IPS-NIHi7 (cell line): ENCODE results near the gene CXCR3.
A peak's percentile ranks its signal among the peaks of the same experiment; 100 is the strongest.
"Not testable (repeated sequence)": the region's sequence is repeated elsewhere in the genome, so short reads cannot be mapped to it uniquely, and the experiment has no call there.

Experiments
- DNase-seq: peaks from one replicate; pipeline ENCODE4 v3.0.0; 2012; ENCODE audit warnings: mixed read lengths; ENCODE audit errors: extremely low spot score

CXCR3 gene

DNA sequence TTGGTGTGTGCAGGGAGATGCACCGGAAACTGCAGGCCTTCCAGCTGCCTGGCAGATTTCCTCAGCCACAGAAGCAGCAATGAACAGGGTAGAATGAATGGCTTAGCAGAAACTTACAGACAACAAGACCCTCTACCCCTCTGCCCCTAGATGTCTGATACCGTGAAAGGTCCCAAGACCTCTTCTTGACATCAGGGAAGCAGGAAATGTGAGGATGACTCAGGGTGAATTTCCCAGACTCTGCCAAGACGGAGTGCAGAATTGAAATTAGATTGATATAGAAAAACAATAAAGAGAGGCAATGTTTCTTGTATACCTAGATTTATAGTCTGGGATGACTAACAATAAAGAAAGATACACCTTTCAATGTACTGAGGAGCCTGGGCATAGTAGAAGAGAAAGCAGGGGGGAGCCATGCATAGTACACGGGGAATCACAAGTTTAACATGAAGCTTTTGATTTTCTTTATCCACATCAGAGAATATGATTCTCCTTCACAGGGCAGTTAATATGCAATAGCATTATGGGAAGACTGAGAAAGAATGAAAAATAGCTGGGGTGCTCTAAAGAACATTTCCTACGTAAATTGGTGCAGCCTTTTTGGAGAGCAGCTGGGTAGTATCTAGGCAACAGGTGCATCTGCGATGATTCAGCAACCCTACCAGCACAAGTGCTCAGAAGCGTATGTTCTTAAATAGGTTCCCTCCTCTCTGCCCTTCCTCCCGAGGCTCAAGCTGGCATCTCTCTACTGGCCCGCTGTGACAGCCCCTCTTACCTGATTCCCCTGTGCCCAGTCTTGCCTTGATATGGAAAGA, 18.3 kb upstream of the CXCR3 start:
- no peak for DNase-seq

DNA sequence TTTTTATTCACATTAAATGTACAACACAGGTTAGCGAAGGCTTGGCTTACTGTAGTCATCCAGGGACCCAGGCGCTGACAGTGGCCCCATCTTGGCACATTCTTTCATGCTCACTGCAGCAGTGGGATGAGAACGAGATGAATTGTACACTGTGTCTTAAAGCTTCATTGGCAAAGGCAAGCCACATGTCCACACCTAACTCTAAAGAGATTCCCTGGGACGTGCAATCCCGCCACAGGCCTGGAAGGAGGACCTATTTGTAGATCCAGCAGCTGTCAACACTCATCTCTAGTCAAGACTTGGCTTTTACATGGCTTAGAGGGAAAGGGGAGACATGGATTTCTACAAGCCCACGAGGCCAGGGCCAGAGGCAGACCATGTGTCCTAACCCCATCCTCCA, 16.1 kb upstream of the CXCR3 start:
- DNase-seq: no peak

DNA sequence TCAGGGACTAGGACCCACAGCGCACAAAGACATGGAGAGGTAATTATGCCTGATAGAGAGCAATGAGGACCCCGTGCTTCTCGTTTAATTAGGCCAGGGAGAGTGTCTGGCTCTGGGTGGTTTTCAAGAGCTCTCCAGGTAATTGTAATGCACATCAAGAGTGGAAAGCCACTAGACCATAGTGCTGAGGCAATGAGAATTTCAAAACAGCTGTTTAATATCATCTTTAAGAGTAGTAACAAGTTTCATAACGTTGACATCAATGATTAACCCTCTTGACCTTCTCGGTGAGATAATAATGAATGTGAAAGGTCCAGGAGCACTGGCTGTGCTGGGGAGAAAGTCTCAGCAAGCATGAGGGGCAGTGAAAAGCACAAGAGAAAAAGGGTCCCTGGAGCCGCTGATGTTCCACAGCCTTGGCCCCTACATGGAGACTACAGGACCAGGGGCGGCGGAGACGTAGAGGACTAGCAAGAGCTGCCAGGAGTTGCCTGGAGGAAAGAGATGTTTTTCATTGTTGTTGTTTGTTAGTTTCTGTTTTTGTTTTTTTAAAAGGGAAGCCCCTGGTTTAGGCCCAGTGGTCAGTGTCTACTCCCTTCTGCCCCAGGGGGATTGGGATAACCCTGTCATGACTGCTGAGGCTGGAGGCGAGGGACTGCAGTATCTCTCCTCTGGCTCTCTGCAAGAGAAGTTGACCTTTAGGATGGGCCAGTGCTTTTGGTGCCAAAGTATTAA, 14.8 kb upstream of the CXCR3 start:
- no peak for DNase-seq

DNA sequence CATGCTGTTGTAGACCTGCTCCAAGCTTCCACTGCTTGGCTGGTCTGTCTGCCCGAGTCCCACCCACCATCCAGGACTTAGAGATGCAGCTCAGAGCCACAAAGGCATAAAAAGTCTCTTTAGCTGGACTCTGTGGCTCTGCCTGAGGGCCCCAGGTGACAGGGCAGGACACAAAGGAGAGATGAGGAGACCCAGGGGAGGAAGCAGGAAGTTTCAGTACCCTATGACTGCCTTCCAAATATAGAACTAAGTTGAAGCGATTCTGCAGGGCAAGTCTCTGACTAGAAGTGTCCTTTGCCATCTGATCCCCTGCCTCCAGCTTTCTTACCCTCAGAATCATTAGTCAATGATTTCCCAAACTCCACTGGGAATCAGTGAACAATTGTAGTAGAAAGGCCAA, 11.2 kb upstream of the CXCR3 start:
- no peak for DNase-seq

DNA sequence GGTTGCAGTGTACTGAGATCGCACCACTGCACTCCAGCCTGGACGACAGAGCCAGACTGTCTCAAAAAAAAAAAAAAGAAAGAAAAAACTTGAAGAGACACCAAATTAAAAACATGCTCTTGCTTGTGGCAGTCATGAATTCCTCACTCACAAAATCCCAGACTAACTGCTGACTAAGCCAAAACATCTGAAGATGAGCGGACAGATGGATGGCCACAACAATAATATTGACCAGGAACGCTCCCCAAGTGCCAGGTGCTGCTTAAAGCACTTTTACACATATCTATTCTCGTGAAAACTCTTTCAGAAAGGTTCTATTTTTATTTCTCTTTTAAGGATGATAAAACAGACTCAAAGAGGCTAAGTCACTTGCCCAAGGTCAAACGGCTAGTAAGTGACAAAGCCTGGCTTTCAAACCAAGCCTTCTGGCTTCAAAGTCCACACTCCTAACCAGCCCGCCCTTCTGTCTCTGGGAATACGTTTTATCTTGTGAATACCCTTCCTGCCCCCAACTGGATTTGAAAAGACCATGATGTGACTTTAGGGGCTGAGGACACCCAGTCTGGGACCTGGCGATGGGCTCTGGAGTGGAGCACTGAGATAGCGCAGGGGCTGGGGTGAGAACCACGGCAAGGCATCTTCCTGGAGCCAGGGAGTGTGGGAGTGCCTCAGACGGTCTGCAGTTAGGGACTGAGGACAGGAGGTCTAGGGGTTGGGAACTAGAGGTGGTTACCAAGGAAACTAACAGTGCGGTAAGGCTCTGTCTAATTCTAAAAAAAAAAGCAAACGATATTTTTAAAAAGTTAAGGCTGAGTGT, 9.5 kb upstream of the CXCR3 start:
- DNase-seq: no peak

DNA sequence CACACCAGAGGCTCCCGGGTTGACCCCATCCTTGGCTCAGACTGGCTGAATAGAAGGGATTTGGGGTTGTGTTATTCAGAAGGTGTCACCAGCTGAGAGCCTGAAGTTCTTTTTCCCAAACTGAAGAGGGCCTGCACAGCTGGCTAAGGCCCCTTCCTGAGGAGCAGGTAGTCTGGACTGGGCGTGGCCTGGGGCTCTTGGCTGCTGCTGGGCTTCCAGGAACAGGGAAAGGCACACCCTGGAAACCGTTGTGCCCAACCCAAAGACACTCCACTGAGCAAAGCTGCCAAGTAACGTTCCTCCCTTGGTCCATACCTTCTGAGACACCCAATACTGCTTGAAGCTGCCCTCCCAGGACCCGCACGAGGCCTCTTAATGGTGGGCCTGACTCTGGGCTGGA, 8.3 kb upstream of the CXCR3 start:
- no peak for DNase-seq

DNA sequence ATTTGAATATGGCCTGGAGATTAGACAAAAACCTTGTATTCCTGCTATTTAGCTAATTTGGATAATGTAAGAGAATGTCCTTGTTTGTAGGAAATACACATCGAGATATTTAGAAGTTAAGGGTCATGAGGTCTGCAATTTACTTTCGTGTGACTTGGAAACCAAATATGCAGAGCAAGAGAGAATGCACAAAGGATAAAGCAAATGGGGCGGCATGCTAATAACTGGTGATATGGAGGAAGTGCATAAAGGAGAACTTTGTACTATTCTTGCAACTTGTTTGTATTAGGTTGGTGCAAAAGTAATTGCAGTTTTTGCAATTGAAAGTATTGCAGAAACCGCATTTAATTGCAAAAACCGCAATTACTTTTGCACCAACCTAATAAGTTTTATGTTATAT, 7.2 kb upstream of the CXCR3 start:
- DNase-seq: no peak

DNA sequence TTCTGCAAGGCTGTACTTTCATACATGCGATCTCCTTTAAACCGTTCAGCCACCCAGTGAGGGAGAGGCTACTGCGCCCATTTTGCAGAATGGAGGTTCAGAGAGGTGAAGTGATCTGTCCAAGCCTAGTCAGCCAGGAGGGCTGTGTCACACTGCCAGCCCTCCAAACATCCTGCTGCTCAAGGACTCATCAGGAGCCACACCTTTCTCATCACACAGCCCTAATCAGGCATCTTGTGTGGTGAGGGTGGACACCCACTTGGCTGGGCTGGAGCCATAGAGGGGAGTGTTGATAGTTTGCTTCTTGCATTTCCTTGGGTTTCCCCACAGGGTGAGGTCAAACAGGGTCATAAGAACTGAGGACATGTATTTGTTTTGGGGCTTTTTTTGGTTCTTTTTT, 5.4 kb upstream of the CXCR3 start:
- no peak for DNase-seq

DNA sequence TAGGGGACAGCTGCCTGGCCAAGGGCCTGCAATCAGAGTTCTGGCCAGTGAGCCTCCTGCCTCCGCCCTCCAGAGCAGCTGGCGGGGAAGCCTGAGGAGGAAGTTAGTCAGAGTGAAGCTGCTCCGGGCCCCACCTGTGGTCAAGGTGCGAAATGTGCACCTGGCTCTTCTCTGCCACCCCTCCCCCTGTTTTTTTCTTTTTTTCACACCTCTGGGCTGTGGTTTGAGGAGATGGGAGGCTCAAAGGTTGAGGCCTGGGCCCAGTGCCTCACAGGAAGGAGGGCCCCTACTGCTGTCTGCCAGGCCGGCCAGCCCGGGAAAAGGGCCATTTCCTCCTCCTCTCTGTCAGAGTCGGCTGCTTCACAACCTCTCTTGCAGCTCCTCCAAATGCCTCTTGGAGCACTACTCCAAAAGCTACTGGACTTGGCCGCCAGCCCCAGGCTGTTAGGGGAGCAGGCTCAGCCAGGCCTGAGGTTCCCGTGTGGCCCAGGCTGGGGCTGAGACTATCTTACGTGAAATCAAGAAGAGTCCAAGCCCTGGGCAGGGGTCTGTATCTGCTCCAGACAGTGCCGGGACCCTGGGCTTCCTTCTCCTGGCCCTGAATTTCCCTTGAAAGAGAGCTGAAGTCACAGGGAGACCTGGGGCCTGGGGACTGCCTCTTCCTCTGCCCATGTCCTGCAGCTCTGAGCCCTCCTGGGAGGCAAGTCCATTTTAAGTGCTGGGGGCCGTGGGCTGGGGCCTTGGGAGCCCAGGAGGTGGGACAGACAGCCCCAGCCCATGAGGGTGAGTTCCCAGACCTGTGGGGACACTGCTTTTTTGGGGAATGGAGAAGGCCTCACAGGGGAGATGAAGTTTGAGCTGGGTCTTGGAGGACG, 4.5 kb upstream of the CXCR3 start:
- peak; percentile 73 for DNase-seq

DNA sequence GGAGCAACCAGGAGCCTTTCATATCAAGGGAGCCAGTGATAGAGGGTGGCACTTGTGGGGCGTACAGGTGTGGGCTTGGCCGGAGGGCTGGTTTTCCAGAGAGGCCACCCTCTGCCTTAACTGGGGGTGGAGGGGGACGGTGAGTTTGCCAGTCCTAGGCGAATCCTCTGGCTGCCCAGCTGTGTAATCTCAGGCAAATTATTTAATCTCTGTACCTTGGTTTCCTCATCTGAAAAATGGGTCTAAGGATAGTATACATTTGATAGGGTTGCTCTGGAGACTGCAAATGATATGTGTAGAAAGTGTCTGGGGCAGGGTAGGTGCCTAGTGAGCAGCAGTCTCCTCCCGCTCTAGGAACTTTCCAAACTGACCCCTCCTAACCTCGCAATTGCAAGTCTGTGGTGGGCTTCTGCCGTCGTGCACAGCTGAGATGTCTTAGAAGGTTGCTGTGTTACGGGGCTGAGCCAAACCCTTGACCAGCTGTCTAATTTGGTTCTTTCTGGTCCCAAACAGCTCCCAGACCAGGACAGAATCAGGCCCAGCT, 3.8 kb upstream of the CXCR3 start:
- DNase-seq: no peak

DNA sequence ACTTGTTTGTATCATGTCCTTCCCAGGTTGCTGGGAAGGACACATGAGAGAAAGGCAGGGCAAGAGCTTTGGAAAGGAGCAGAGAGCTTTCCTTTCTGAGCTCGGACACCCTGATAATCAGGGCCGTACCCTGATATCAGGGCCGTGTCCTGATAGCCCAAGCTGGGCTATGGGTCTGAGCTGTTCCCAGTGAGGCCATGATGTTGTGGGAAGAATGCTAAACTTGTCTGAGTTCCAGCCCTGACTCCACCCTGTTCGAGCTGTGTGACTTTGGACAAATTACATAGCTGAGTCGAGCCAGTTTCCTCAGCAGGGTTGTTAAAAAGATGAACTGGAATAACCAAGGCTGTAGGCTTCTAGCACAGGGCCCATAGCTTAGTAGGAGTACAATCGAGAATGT, 3.3 kb upstream of the CXCR3 start:
- DNase-seq: no peak

DNA sequence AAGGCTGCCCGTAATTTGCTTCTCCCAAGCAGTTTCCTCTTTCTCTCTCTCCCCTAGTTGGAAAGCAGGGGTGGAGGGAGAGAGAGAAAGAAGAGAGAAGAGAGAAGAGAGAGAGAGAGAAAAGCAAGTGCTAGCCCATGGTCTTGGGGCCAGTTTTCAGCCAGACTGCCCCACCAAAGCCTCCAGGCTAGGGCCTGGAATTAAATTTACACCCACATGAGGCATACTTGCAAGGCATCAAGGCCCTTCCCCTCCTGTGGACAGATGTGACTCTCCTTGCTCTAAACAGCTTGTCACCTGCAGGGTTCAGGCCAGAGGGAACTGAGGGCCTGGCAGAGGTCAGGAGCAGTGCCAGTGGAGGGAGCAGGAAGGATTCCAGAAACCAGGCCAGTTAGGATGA, 1.7 kb upstream of the CXCR3 start:
- no peak for DNase-seq

DNA sequence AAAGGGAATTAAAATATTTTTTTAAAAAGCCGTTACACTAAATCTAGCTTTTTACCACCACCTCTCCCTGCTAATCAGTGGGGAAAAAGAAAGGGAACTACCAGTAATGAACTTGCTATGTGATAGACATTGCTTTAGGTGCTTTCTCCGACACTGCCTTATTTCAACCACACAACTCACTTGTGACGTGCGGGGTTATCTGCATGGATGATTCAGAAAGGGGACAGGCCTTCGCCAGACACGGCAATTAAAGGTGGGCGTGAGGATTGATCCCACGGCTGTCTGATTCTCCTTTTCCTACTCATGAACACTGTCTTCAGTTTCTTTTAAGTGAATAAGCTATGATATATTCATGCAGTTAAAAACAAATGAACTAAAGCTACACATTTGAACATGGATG, 882 bp upstream of the CXCR3 start:
- DNase-seq: no peak

DNA sequence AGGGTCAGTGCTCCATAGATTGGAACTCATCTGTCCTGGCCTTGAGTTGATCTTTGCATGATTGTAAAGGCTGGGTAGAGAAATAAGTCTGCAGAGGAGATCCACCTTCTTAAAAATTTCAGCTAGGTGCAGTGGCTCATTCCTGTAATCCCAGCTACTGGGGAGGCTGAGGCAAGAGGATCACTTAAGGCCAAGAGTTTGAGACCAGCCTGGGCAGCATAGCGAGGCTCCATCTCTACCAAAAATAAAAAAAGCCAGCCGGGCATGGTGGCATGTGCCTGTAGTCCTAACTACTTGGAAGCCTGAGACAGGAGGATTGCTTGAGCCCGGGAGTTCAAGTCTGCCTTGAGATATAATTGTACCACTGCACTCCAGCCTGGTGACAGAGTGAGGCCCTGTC, 476 bp upstream of the CXCR3 start:
- no peak for DNase-seq

DNA sequence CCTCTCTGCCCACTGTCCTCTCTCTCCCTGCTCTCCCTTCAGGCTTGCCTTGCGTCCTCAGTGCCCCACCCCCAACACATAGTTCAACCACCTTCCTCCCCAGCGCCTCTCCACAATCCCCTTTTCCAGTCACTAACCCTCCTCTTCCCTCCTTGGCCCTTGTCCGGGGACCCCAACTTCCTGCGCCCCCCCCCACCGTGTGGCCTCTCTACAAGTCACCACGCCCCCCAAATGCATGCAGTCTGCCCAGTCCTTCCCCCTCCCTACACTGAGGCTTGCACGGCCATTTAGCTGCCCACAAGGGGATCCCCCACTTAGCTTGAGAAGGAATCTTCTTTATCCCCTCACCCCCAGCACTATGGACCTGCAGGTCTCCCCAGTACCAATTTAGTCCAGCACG, 569 bp downstream of the CXCR3 start:
- DNase-seq: no peak

DNA sequence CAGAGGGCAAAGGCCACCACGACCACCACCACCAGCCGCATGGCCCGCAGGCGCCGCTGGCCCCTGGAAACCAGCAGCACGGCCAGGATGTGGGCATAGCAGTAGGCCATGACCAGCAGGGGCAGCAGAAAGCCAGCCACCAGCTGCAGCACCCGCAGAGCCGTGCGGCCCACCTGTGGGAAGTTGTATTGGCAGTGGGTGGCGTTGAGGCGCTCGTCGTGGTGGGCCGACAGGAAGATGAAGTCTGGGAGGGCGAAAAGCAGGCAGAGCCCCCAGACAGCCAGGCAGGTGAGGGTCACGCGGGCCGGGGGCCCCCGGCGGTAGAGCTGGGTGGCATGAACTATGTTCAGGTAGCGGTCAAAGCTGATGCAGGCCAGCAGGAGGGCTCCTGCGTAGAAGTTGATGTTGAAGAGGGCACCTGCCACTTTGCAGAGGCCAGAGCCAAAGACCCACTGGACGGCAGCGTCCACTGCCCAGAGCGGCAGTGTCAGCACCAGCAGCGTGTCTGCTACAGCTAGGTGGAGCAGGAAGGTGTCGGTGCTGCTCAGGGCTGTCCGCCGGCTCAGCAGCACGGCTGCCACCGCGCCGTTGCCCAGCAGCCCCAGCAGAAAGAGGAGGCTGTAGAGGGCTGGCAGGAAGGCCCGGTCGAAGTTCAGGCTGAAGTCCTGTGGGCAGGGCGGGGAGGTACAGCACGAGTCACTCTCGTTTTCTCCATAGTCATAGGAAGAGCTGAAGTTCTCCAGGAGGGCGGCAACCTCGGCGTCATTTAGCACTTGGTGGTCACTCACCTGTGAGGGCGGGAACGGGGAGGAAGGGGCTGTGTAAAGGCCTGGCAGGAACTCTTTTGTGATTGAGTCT, 1.4 kb downstream of the CXCR3 start:
- no peak for DNase-seq

DNA sequence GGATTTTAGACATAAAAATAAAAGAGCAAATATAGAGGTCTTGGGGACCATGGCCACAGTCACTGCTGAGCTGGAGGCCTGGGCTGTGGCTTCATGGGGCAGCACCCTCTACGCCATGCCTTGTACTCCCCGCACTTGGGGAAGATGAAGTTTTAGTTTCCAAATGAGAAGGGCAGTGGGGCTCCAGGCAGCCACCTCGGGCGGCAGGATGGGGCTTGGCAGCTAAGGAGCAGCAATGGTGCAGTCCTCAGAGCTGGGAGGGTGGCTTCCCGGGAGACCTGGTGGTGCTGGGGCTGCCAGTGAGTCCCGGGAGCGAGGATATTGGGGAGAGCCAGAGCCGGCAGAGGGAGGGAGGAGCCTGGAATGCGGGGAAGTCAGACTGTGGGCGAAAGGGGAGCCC, 2.4 kb downstream of the CXCR3 start:
- DNase-seq: no peak

DNA sequence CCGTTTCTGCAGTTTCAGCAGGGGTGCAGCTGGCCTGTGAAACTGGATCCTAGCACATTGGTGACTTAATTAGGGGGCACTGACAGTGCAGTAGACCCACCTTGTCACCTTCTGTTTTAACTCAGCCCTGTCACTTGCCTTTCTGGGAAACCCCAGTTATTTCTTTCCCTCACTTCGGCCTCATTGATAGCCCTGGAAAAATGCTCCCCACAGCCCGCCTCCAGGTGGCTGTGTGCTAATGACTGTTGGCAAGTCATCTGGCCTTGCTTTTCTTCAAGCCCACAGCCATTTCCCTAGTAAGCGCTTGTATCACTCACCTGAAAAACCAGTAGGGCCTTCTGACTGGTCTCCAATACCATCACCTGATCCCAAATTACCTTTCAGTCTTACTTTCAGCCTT, 3.3 kb downstream of the CXCR3 start:
- no peak for DNase-seq

DNA sequence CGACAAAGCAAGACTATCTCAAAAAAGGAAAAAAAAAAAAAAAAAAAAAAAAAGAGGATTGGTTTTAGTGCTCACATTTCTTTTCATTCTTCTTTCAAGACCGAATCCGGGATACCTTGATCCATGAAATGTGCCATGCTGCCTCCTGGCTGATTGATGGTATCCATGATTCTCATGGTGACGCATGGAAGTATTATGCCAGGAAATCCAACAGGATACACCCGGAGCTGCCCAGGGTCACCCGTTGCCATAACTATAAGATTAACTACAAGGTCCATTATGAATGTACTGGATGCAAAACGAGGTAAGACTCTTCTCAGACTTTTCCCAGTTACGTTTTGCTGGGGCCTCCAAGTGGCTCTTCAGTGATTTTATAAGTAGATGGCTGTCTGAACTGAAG, 6.1 kb downstream of the CXCR3 start:
- DNase-seq: no peak

DNA sequence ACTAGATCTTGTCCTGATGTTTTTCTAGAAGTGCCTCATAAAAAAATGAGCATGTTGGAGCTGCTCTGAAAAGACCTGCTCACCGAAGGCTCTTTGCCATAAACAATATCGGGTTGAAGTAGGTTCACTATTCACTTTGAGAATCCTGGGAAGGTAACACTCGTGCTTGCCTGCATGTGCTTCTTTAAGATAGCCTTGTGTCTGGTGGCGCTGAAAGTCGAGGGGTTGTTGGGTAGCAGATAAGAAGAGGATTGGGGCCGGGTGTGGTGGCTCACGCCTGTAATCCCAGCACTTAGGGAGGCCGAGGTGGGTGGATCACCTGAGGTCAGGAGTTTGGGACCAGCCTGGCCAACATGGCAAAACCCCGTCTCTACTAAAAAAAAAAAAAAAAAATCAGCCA, 6.6 kb downstream of the CXCR3 start:
- DNase-seq: not testable (repeated sequence)
